Caco-2 (cell line): ENCODE data around the gene FGFRL1. TPM values are rescaled to one million over a fixed set of nuclear protein-coding genes. Genes with fewer than 3 reads are reported as not detected.
A peak's percentile ranks its signal among the peaks of the same experiment; 100 is the strongest.

Source experiments
- BruUV-seq: library from RNA; stranded (reverse); fragments of 400-500 nt; replicated peaks from 2 replicates; lab custom pipeline; 2021; lab: Mats Ljungman, UMichigan
- CTCF ChIA-PET: fragments of 300-600 bp; sonication (Branson Sonifier 250); formaldehyde crosslinking; loops from one replicate; lab custom pipeline; 2022; ENCODE audit warnings: antibody characterized with exemption; lab: Charles Lee
- POLR2A ChIA-PET: fragments of 300-600 bp; sonication (Branson Sonifier 250); formaldehyde crosslinking; loops from one replicate; lab custom pipeline; 2022; ENCODE audit warnings: antibody characterized with exemption; lab: Charles Lee
- DNase-seq, 2 experiments: peaks; one replicate each; pipeline versions ENCODE4 v3.0.0 to v3.0.0-alpha.2; 2020 to 2022
- H3K27me3 ChIP-seq: replicated peaks from 2 replicates; pipeline ENCODE4 v1.6.0; 2011; ENCODE audit warnings: low read length; ENCODE audit not compliant: control insufficient read depth, insufficient read depth
- H3K36me3 ChIP-seq: 2 replicates; pipeline ENCODE4 v1.5.1; 2011; ENCODE audit warnings: low read length; ENCODE audit not compliant: control insufficient read depth, insufficient read depth
- H3K4me1 ChIP-seq: fragments of 250-450 bp; sonication (Bioruptor Pico); 2 replicates; pipeline ENCODE4 v1.5.1; 2020; ENCODE audit warnings: mild to moderate bottlenecking
- H3K4me3 ChIP-seq: 2 replicates; pipeline ENCODE4 v1.5.1; 2011; ENCODE audit warnings: low read depth, mild to moderate bottlenecking, control low read depth, low read length
- H3K9me3 ChIP-seq: fragments of 250-450 bp; sonication (Bioruptor Pico); 2 replicates; pipeline ENCODE4 v1.5.1; 2020; ENCODE audit warnings: mild to moderate bottlenecking, moderate library complexity
- H3K27ac Mint-ChIP-seq: one replicate; pipeline ENCODE4 v1.8.0; 2022; ENCODE audit warnings: mixed read lengths; ENCODE audit not compliant: unreplicated experiment
- H3K27me3 Mint-ChIP-seq: one replicate; pipeline ENCODE4 v1.8.0; 2022; ENCODE audit warnings: mixed read lengths; ENCODE audit not compliant: insufficient read depth, unreplicated experiment
- H3K36me3 Mint-ChIP-seq: one replicate; pipeline ENCODE4 v1.8.0; 2022; ENCODE audit warnings: mild to moderate bottlenecking, mixed read lengths; ENCODE audit not compliant: insufficient read depth, unreplicated experiment
- H3K4me1 Mint-ChIP-seq: one replicate; pipeline ENCODE4 v1.8.0; 2022; ENCODE audit warnings: low read depth, mixed read lengths; ENCODE audit not compliant: unreplicated experiment
- H3K4me3 Mint-ChIP-seq: one replicate; pipeline ENCODE4 v1.8.0; 2022; ENCODE audit warnings: mild to moderate bottlenecking, moderate library complexity, mixed read lengths; ENCODE audit not compliant: unreplicated experiment
- H3K9me3 Mint-ChIP-seq: one replicate; pipeline ENCODE4 v1.8.0; 2022; ENCODE audit warnings: mixed read lengths; ENCODE audit not compliant: unreplicated experiment
- CTCF ChIP-seq, 2 experiments: fragments of 200-600 bp in 1 of 2; IDR thresholded peaks; 1 replicate in 1 of 2; 2 replicates in 1 of 2; pipeline versions ENCODE4 v1.5.1 to v1.8.0; 2011 to 2022; ENCODE audit warnings: antibody characterized with exemption in 1 of 2, control low read depth in 1 of 2, inconsistent platforms in 1 of 2, low read depth in 1 of 2, low read length in 1 of 2, mild to moderate bottlenecking in 1 of 2, moderate library complexity in 1 of 2; ENCODE audit not compliant: insufficient read depth in 1 of 2, severe bottlenecking in 1 of 2, unreplicated experiment in 1 of 2
- intact Hi-C: fragments of 100-400 bp; cut with micrococcal nuclease; formaldehyde crosslinking; loops from one replicate; pipeline ENCODE4 v1.10.0; 2022; ENCODE audit not compliant: unreplicated experiment
- total RNA-seq: library from RNA; stranded (reverse); gene quantifications from 2 replicates; pipeline ENCODE4 v1.2.3, GENCODE V29; 2022

The FGFRL1 gene
- total RNA-seq, 1 experiment from 2014 or later: 26.0 TPM

GRCh38 chr4:1022051-1022738, 10.8 kb downstream of the FGFRL1 start:
- Histone ChIP-seq H3K9me3 (no peaks in the 10 kb centered on the region), H3K27me3 (no peaks in the 10 kb centered on the region), H3K4me3 (no peak overlapping the region), H3K4me1 (no peaks in the 10 kb centered on the region), H3K36me3 (no peaks in the 10 kb centered on the region)
- H3K27me3 Mint-ChIP-seq: no peaks in the 10 kb centered on the region
- H3K9me3 Mint-ChIP-seq: no peaks in the 10 kb centered on the region
- H3K36me3 Mint-ChIP-seq: peaks cover 17% of the 10 kb centered on the region
- CTCF ChIA-PET: no interaction called here
- no peaks in the 10 kb centered on the region for H3K4me1 Mint-ChIP-seq
- no peak overlapping the region for H3K4me3 Mint-ChIP-seq
- TF ChIP-seq CTCF (IDR thresholded peaks at IDR 0.05; ENCODE audit: insufficient read depth in 1 of 2, low read depth in 1 of 2, low read length in 1 of 2, severe bottlenecking in 1 of 2, unreplicated experiment in 1 of 2): no peak
- intact Hi-C loops: no loop called here
- BruUV-seq: no TSS peak
- no peak overlapping the region for H3K27ac Mint-ChIP-seq
- POLR2A ChIA-PET: no interaction called here
- no peak for DNase-seq

- H3K27me3 ChIP-seq: no peaks in the 10 kb centered on the region
- H3K9me3 ChIP-seq: no peaks in the 10 kb centered on the region
- Mint-ChIP-seq H3K9me3 (no peaks in the 10 kb centered on the region), H3K4me3 (no peak overlapping the region), H3K36me3 (peaks cover 17% of the 10 kb centered on the region), H3K27ac (no peak overlapping the region), H3K27me3 (no peaks in the 10 kb centered on the region), H3K4me1 (no peaks in the 10 kb centered on the region)
- H3K4me1 ChIP-seq: no peaks in the 10 kb centered on the region
- ChIA-PET CTCF (no interaction called here), POLR2A (no interaction called here)
- H3K4me3 ChIP-seq: no peak overlapping the region
- intact Hi-C loops: no loop called here
- no peak for TF ChIP-seq CTCF (IDR thresholded peaks at IDR 0.05; ENCODE audit: insufficient read depth in 1 of 2, low read depth in 1 of 2, low read length in 1 of 2, severe bottlenecking in 1 of 2, unreplicated experiment in 1 of 2)
- BruUV-seq: no TSS peak
- H3K36me3 ChIP-seq: no peaks in the 10 kb centered on the region
- peak in 1 of 2 experiments; percentile 59 for DNase-seq
Measured at GRCh38 chr4:1022739-1023066, 11.3 kb downstream of the FGFRL1 start.

- ChIA-PET POLR2A (no interaction called here), CTCF (no interaction called here)
- H3K27me3 Mint-ChIP-seq: no peaks in the 10 kb centered on the region
- no peak overlapping the region for H3K27ac Mint-ChIP-seq
- H3K4me3 ChIP-seq: no peak overlapping the region
- H3K9me3 Mint-ChIP-seq: no peaks in the 10 kb centered on the region
- H3K4me1 ChIP-seq: no peaks in the 10 kb centered on the region
- H3K36me3 ChIP-seq: no peaks in the 10 kb centered on the region
- no peak overlapping the region for H3K4me3 Mint-ChIP-seq
- H3K27me3 ChIP-seq: no peaks in the 10 kb centered on the region
- TF ChIP-seq CTCF (IDR thresholded peaks at IDR 0.05; ENCODE audit: insufficient read depth in 1 of 2, low read depth in 1 of 2, low read length in 1 of 2, severe bottlenecking in 1 of 2, unreplicated experiment in 1 of 2): no peak
- no peak for DNase-seq
- peaks cover 18% of the 10 kb centered on the region for H3K36me3 Mint-ChIP-seq
- H3K9me3 ChIP-seq: no peaks in the 10 kb centered on the region
- H3K4me1 Mint-ChIP-seq: no peaks in the 10 kb centered on the region
- BruUV-seq: no TSS peak
- intact Hi-C loops: no loop called here
Measured at GRCh38 chr4:1023075-1023640, 11.7 kb downstream of the FGFRL1 start.
